Measurements from ENCODE around the gene DQX1. TPM values are rescaled to one million over a fixed set of nuclear protein-coding genes. Genes with fewer than 3 reads are reported as not detected.
A peak's percentile ranks its signal among the peaks of the same experiment; 100 is the strongest.

DQX1 gene
- total RNA-seq, 4 donors from 2014 or later, result 2.7 to 12.8 (median 6.4) TPM

- Histone ChIP-seq H3K27ac (peak overlapping the region; percentile 69), H3K36me3 (no peaks in the 10 kb centered on the region), H3K9me3 (no peaks in the 10 kb centered on the region), H3K4me1 (peaks cover 25% of the 10 kb centered on the region), H3K27me3 (peaks cover 6% of the 10 kb centered on the region), H3K4me3 (peak overlapping the region; percentile 67)
- TF ChIP-seq, protein P1, sequence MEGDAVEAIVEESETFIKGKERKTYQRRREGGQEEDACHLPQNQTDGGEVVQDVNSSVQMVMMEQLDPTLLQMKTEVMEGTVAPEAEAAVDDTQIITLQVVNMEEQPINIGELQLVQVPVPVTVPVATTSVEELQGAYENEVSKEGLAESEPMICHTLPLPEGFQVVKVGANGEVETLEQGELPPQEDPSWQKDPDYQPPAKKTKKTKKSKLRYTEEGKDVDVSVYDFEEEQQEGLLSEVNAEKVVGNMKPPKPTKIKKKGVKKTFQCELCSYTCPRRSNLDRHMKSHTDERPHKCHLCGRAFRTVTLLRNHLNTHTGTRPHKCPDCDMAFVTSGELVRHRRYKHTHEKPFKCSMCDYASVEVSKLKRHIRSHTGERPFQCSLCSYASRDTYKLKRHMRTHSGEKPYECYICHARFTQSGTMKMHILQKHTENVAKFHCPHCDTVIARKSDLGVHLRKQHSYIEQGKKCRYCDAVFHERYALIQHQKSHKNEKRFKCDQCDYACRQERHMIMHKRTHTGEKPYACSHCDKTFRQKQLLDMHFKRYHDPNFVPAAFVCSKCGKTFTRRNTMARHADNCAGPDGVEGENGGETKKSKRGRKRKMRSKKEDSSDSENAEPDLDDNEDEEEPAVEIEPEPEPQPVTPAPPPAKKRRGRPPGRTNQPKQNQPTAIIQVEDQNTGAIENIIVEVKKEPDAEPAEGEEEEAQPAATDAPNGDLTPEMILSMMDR (IDR thresholded peaks at IDR 0.05), result no peak
- TF ChIP-seq EP300 (IDR thresholded peaks at IDR 0.05) (no peak), POLR2AphosphoS5 (IDR thresholded peaks at IDR 0.05) (no peak), POLR2A (IDR thresholded peaks at IDR 0.05) (peak in 1 of 2 donors; percentile 14)
- 10% methylated on average over 31 of the region's 85 CpGs for whole genome bisulfite sequencing
- no peak for DNase-seq (ENCODE audit: low spot score in 2 of 2)
These were observed 23.1 kb upstream of the DQX1 start for GRCh38 chr2:74548900-74549826.

DNA sequence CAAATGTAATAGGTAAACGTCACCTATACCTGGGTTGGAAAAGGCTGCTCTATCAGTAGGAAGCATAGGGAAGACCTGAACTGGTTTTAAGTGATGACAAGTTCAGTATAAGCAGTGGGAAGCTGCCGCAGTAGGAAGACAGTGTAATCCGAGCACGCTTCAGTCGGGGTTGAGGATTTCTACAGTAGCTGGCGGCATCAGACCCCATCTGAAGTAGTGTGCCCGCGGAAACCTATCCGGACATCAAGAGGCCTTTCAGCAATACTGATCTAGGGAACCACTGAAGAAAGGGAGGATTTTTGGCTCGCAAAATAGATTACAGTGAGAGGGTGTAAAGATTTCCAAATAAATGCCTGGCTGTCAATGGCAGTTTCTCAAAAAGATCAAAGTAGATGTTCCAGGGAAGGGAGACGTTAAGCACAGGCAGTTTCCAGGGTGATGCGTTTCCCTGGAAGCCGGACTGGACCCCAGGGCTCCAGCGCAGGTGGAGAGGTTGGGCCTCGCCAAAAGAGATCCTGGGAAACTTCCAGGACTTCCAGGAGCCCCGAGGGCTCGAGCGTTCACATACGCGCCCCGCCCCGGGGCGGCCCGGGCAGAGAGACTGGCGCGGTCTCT is 22.4 kb upstream of the DQX1 start:
- peaks cover 18% of the 10 kb centered on the region for H3K4me1 ChIP-seq
- H3K36me3 ChIP-seq, result no peaks in the 10 kb centered on the region
- WGBS, result 15% methylated on average over 19 of the region's 26 CpGs
- H3K27ac ChIP-seq, result peak overlapping the region; percentile 69
- no peaks in the 10 kb centered on the region for H3K9me3 ChIP-seq
- no peak for DNase-seq (ENCODE audit: low spot score in 2 of 2)
- H3K4me3 ChIP-seq, result peak overlapping the region; percentile 67
- TF ChIP-seq POLR2A (IDR thresholded peaks at IDR 0.05) (no peak), EP300 (IDR thresholded peaks at IDR 0.05) (no peak), POLR2AphosphoS5 (IDR thresholded peaks at IDR 0.05) (no peak)
- TF ChIP-seq, protein P1 (IDR thresholded peaks at IDR 0.05), result no peak
- H3K27me3 ChIP-seq, result peaks cover 5% of the 10 kb centered on the region

- TF ChIP-seq POLR2A (IDR thresholded peaks at IDR 0.05), result no peak
- no peak for TF ChIP-seq POLR2AphosphoS5 (IDR thresholded peaks at IDR 0.05)
- peaks cover 16% of the 10 kb centered on the region for H3K4me1 ChIP-seq
- H3K27ac ChIP-seq, result no peak overlapping the region
- DNase-seq (ENCODE audit: low spot score in 2 of 2), result no peak
- peaks cover 5% of the 10 kb centered on the region for H3K27me3 ChIP-seq
- no peaks in the 10 kb centered on the region for H3K9me3 ChIP-seq
- H3K36me3 ChIP-seq, result no peaks in the 10 kb centered on the region
- WGBS, result 93% methylated on average over 3 of the region's 3 CpGs
- no peak overlapping the region for H3K4me3 ChIP-seq
These were observed 20.0 kb upstream of the DQX1 start for GRCh38 chr2:74546004-74546403.

- no peak for TF ChIP-seq POLR2A (IDR thresholded peaks at IDR 0.05)
- TF ChIP-seq, protein P1 (IDR thresholded peaks at IDR 0.05), result no peak
- no peak for TF ChIP-seq POLR2AphosphoS5 (IDR thresholded peaks at IDR 0.05)
- no peak for TF ChIP-seq EP300 (IDR thresholded peaks at IDR 0.05)
- Histone ChIP-seq H3K4me3 (no peak overlapping the region), H3K27me3 (peaks cover 5% of the 10 kb centered on the region), H3K9me3 (no peaks in the 10 kb centered on the region), H3K36me3 (no peaks in the 10 kb centered on the region), H3K27ac (no peak overlapping the region), H3K4me1 (peaks cover 18% of the 10 kb centered on the region)
- 88% methylated on average over 3 of the region's 3 CpGs for WGBS
- no peak for DNase-seq (ENCODE audit: low spot score in 2 of 2)
These were observed 18.6 kb upstream of the DQX1 start for GRCh38 chr2:74544634-74545033.

GRCh38 chr2:74542978-74543377 is 16.9 kb upstream of the DQX1 start:
- TF ChIP-seq, protein P1 (IDR thresholded peaks at IDR 0.05), result no peak
- Histone ChIP-seq H3K4me3 (no peak overlapping the region), H3K9me3 (no peaks in the 10 kb centered on the region), H3K36me3 (no peaks in the 10 kb centered on the region), H3K27ac (no peak overlapping the region), H3K27me3 (no peaks in the 10 kb centered on the region), H3K4me1 (peaks cover 2% of the 10 kb centered on the region)
- DNase-seq (ENCODE audit: low spot score in 2 of 2), result no peak
- 81% methylated on average over 1 of the region's 1 CpG for WGBS

All from suprapubic skin (tissue), 4 donors.